Fibroblast of skin of left biceps (primary cell): ENCODE measurements around the gene NPIPA5.
"Not testable (repeated sequence)": the region's sequence is repeated elsewhere in the genome, so short reads cannot be mapped to it uniquely, and the experiment has no call there.

Experiments
- DNase-seq, 2 experiments: peaks; one replicate each; pipeline ENCODE4 v3.0.0-alpha.2; 2013; ENCODE audit warnings: low read depth in 2 of 2

NPIPA5 gene

GRCh38 chr16:15389916-15390315 is 11.8 kb upstream of the NPIPA5 start:
- not testable (repeated sequence) for DNase-seq

GRCh38 chr16:15388060-15388459 is 10.0 kb upstream of the NPIPA5 start:
- DNase-seq: not testable (repeated sequence)

GRCh38 chr16:15382810-15383209 is 4.7 kb upstream of the NPIPA5 start:
- not testable (repeated sequence) for DNase-seq

- DNase-seq: not testable (repeated sequence)
Measured at GRCh38 chr16:15357495-15357894, 20.6 kb downstream of the NPIPA5 start.

GRCh38 chr16:15354846-15355245 is 23.2 kb downstream of the NPIPA5 start:
- not testable (repeated sequence) for DNase-seq

GRCh38 chr16:15352852-15353251 is 25.2 kb downstream of the NPIPA5 start:
- not testable (repeated sequence) for DNase-seq

- not testable (repeated sequence) for DNase-seq
Measured at GRCh38 chr16:15351745-15352144, 26.3 kb downstream of the NPIPA5 start.

- not testable (repeated sequence) for DNase-seq
Measured at GRCh38 chr16:15351251-15351650, 26.8 kb downstream of the NPIPA5 start.

GRCh38 chr16:15348721-15349120 is 29.4 kb downstream of the NPIPA5 start:
- DNase-seq: not testable (repeated sequence)

GRCh38 chr16:15342337-15342736 is 35.8 kb downstream of the NPIPA5 start:
- not testable (repeated sequence) for DNase-seq

GRCh38 chr16:15338986-15339385 is 39.1 kb downstream of the NPIPA5 start:
- not testable (repeated sequence) for DNase-seq

- not testable (repeated sequence) for DNase-seq
Measured at GRCh38 chr16:15337974-15338605, 40.0 kb downstream of the NPIPA5 start.

- not testable (repeated sequence) for DNase-seq
Measured at GRCh38 chr16:15335609-15336008, 42.5 kb downstream of the NPIPA5 start.

- DNase-seq: not testable (repeated sequence)
Measured at GRCh38 chr16:15333969-15334368, 44.1 kb downstream of the NPIPA5 start.

- DNase-seq: not testable (repeated sequence)
Measured at GRCh38 chr16:15330978-15331377, 47.1 kb downstream of the NPIPA5 start.

- DNase-seq: not testable (repeated sequence)
Measured at GRCh38 chr16:15324954-15325353, 53.1 kb downstream of the NPIPA5 start.

GRCh38 chr16:15323373-15323772 is 54.7 kb downstream of the NPIPA5 start:
- not testable (repeated sequence) for DNase-seq

GRCh38 chr16:15321221-15321620 is 56.9 kb downstream of the NPIPA5 start:
- not testable (repeated sequence) for DNase-seq

- DNase-seq: not testable (repeated sequence)
Measured at GRCh38 chr16:15314562-15314961, 63.5 kb downstream of the NPIPA5 start.
